ENCODE results near the gene ADAM15. TPM values are rescaled to one million over a fixed set of nuclear protein-coding genes. Genes with fewer than 3 reads are reported as not detected.

ADAM15 gene
- total RNA-seq, 1 donor from 2014 or later, result 382 TPM

DNA sequence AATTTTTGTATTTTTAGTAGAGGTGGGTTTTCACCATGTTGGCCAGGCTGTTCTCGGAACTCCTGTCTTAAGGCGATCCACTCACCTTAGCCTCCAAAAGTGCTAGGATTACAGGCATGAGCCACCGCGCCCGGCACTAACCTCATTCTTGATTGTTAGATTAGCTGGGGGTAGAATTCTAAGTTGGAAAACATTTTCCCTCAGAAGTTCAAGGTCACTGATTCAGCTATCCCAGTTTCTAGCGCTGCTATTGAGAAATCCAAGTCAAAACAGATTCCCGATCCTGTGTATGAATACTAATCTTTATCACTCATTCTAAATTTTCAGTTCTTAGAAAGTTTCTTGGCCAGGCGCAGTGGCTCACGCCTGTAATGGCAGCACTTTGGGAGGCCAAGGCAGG is 52.2 kb downstream of the ADAM15 start:
- TF ChIP-seq, protein P1, sequence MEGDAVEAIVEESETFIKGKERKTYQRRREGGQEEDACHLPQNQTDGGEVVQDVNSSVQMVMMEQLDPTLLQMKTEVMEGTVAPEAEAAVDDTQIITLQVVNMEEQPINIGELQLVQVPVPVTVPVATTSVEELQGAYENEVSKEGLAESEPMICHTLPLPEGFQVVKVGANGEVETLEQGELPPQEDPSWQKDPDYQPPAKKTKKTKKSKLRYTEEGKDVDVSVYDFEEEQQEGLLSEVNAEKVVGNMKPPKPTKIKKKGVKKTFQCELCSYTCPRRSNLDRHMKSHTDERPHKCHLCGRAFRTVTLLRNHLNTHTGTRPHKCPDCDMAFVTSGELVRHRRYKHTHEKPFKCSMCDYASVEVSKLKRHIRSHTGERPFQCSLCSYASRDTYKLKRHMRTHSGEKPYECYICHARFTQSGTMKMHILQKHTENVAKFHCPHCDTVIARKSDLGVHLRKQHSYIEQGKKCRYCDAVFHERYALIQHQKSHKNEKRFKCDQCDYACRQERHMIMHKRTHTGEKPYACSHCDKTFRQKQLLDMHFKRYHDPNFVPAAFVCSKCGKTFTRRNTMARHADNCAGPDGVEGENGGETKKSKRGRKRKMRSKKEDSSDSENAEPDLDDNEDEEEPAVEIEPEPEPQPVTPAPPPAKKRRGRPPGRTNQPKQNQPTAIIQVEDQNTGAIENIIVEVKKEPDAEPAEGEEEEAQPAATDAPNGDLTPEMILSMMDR (IDR thresholded peaks at IDR 0.05; ENCODE audit: unreplicated experiment), result no peak
- peaks cover 17% of the 10 kb centered on the region for H3K4me1 Mint-ChIP-seq (ENCODE audit: unreplicated experiment)
- H3K9me3 Mint-ChIP-seq (ENCODE audit: unreplicated experiment), result no peaks in the 10 kb centered on the region
- no peaks in the 10 kb centered on the region for H3K36me3 Mint-ChIP-seq (ENCODE audit: low read depth, unreplicated experiment)
- no peak overlapping the region for H3K27ac Mint-ChIP-seq (ENCODE audit: unreplicated experiment)
- no peak for DNase-seq (ENCODE audit: low spot score)
- no peak overlapping the region for H3K4me3 Mint-ChIP-seq (ENCODE audit: unreplicated experiment)
- H3K27me3 Mint-ChIP-seq (ENCODE audit: unreplicated experiment), result peaks cover 5% of the 10 kb centered on the region

DNA sequence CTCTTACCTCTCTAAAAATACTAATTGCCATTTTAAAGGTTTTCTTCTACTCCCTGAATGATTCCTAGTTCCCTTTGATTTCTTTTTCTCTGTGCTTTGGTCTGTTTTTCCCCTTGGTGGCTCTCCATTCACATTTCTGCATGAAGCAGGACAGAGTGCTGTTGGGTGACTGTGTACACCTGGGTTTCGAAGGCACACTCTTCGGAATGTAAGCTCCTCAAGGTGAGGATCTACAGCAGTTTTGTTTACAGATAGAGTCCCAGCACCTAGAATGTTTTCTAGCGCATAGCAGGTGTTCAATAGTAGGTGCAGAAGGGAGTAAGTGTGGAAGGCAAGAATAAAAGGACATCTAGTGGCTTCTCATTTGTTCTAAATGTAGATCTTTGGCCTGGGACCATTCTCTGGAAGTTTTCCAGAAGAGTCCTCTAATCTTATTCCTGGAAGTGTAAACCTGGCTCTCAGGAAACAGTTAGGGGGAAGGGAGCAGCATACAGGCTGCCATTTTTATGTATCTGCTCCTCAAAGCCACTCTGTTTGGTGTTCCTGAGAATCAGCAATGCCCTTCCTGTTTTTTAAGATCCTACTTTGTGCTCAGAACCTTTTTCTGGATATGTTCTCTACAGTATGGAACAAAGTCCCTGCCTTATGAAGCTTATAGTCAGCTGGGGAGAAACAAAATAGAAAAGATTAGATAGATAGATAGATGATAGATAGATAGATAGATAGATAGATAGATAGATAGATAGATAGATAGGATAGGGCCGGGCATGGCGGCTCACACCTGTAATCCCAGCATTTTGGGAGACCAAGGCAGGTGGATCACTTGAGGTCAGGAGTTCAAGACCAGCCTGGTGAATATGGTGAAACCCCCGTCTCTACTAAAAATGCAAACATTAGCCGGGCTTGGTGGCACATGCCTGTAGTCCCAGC is 53.8 kb downstream of the ADAM15 start:
- no peak for DNase-seq (ENCODE audit: low spot score)
- Mint-ChIP-seq H3K4me1 (ENCODE audit: unreplicated experiment) (peaks cover 21% of the 10 kb centered on the region), H3K27me3 (ENCODE audit: unreplicated experiment) (peaks cover 7% of the 10 kb centered on the region), H3K36me3 (ENCODE audit: low read depth, unreplicated experiment) (no peaks in the 10 kb centered on the region), H3K27ac (ENCODE audit: unreplicated experiment) (peak overlapping the region; percentile 59), H3K9me3 (ENCODE audit: unreplicated experiment) (no peaks in the 10 kb centered on the region), H3K4me3 (ENCODE audit: unreplicated experiment) (no peak overlapping the region)
- TF ChIP-seq, protein P1 (IDR thresholded peaks at IDR 0.05; ENCODE audit: unreplicated experiment), result no peak

DNA sequence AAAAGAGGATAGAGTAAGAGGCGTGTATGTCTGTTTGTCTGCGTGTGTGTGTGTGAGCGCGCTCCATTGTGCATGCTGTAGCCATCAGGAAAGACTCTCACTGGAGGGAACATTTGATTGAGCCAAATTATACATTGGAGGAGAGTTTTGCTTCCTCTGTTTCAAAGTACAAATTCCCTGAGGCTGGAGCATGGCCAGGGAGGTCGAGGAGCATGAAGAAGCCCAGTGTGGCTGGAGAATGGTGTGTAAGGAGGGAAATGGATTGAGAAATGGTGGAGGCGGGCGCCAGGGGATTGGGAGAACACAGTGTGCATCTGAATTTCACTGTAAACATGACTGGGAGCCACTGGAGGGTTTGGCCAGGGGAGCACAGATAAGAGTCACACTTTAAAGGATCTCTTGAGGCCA is 54.5 kb downstream of the ADAM15 start:
- H3K4me3 Mint-ChIP-seq (ENCODE audit: unreplicated experiment), result peak overlapping the region; percentile 9
- peaks cover 7% of the 10 kb centered on the region for H3K27me3 Mint-ChIP-seq (ENCODE audit: unreplicated experiment)
- peaks cover 21% of the 10 kb centered on the region for H3K4me1 Mint-ChIP-seq (ENCODE audit: unreplicated experiment)
- no peak for DNase-seq (ENCODE audit: low spot score)
- H3K9me3 Mint-ChIP-seq (ENCODE audit: unreplicated experiment), result no peaks in the 10 kb centered on the region
- H3K27ac Mint-ChIP-seq (ENCODE audit: unreplicated experiment), result no peak overlapping the region
- no peaks in the 10 kb centered on the region for H3K36me3 Mint-ChIP-seq (ENCODE audit: low read depth, unreplicated experiment)
- TF ChIP-seq, protein P1 (IDR thresholded peaks at IDR 0.05; ENCODE audit: unreplicated experiment), result no peak

DNA sequence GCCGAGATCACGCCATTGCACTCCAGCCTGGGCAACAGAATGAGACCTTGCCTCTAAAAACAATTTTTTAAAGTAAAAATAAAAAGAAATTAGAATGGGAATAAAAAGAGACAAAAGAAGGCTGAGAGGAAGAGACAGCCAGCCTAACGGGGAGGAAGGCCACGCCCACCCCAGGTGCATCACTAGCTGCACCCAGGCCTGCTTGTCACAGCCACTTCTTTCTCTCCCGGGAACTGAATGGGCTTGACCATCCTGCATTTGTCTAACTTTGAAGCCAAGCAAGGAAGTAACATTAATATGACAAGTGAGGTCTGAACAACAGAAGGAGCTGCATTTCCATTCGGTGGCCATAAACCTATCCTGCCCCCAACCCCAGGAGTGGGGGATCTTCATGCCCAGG is 55.7 kb downstream of the ADAM15 start:
- Mint-ChIP-seq H3K36me3 (ENCODE audit: low read depth, unreplicated experiment) (no peaks in the 10 kb centered on the region), H3K4me1 (ENCODE audit: unreplicated experiment) (peaks cover 23% of the 10 kb centered on the region), H3K27ac (ENCODE audit: unreplicated experiment) (no peak overlapping the region), H3K9me3 (ENCODE audit: unreplicated experiment) (no peaks in the 10 kb centered on the region), H3K27me3 (ENCODE audit: unreplicated experiment) (peaks cover 8% of the 10 kb centered on the region), H3K4me3 (ENCODE audit: unreplicated experiment) (no peak overlapping the region)
- TF ChIP-seq, protein P1 (IDR thresholded peaks at IDR 0.05; ENCODE audit: unreplicated experiment), result no peak
- no peak for DNase-seq (ENCODE audit: low spot score)
